Measurements from ENCODE around the gene SPECC1L.

Gene SPECC1L

DNA sequence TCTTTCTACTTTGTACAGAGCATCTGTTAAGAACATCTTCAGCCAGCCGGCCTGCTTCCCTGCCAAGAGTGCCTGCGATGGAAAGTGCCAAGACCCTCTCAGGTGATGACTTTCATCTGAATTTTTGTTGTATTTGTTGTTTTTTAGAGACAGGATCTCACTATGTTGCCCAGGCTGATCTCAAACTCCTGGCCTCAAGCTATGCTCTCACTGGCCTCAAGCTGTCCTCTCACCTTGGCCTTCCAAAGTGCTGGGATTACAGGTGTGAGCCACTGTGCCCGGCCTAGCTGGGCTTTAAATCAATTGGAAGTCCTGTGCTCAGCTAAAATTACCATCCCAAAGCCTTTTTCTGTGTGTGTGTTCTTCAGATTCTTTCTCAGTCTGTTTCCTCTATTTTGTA is 92.6 kb downstream of the SPECC1L start:
- no peak for DNase-seq

DNA sequence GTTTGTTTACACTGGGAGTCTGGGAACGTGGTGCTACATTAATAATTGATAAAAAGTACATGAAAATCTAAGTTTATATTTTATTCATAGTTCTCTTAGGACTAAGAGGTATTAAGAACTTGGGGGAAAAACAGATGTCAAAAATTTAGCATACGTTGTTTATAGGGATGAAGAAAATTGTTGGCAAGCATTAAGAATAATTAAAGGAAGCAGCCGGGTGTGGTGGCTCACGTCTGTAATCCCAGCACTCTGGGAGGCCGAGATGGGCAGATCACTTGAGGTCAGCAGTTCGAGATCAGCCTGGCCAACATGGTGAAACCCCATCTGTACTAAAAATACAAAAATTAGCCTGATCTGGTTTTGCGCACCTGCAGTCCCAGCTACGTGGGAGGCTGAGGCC is 96.1 kb downstream of the SPECC1L start:
- DNase-seq: no peak

DNA sequence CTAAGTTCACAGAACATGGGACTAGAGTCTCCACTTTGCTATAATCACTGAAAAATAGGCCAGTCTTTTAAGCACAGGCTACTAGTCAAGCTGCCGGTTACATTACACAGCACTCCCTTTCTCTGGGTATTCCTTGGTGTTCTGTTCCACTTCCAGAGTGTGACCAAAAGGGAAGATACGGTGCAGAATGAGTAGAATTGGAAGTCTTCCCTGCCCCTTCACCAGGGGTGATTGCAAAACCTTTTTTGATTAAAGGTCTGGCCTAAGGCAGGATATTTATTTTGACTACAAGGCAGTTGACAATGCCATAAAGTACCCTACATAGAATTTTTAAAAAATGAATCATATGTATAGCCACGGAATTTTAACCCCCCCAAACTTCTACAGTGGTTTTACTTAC is 97.2 kb downstream of the SPECC1L start:
- no peak for DNase-seq

DNA sequence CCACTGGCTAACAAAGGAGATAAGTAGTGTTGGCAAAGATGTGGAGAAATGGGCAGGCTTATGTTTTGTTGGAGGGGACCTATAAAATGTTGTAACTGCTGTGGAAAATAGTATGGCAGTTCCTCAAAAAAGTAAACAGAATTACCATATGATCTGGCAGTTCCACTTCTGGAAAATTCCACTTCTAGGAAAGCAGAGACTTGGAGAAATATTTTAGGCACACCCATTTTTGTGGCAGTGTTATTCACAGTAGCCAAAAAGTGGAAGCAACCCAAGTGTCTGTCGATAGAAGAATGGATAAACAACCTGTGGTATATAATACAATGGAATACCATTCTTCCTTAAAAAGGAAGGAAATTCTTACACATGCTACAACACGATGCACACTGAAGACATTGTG is 99.8 kb downstream of the SPECC1L start:
- no peak for DNase-seq

DNA sequence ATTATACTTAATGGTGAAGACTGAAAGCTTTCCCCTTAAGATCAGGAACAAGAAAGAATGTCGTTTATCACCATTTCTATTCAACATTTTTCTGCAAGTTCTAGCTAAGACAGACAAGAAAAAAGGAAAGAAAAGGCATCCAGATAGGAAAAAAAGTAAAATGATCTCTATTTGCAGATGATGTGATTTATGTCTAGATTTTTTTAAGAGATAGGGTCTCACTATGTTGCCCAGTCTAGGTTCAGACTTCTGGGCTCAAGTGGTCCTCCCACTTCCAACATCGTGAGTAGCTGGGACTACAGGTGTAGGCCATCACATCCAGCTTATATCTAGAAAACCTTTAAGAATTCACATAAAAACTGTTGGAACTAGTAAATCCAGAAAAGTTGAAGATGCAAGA is 105.4 kb downstream of the SPECC1L start:
- DNase-seq: no peak

DNA sequence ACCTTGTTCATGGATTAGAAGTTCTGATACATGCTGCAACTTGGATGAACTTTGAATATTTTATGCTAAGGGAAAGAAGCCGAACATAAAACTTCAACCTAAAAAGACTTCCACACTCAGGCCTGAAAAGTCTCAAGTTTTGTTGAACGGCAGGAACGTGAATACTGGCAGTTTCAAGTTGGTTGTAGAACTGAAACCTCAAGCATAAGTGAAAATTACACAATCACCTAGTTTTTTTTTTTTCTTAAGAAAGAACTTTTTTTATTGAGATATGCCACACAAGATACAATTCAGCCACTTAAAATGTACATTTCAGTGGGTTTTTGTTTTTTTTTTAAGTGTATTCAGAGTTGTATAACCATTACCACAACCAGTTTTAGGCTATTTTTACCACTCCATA is 106.0 kb downstream of the SPECC1L start:
- DNase-seq: no peak

DNA sequence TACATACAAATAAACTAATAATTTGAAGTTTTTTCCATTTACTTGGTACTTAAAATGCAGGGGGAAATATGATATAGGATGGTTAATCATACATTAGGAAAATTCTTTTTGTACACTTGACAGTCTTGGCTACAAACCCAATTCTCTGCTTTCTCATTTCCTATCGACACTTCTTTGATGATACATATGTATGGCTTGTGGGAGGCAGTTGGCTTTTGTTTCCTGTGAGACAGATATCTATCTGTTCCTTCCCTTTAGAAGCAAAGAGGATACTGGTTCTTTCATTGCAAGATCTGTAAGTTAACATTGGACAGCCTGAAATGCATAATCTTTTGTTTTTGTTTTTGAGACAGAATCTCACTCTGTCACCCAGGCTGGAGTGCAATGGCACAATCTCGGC is 108.9 kb downstream of the SPECC1L start:
- DNase-seq: no peak

DNA sequence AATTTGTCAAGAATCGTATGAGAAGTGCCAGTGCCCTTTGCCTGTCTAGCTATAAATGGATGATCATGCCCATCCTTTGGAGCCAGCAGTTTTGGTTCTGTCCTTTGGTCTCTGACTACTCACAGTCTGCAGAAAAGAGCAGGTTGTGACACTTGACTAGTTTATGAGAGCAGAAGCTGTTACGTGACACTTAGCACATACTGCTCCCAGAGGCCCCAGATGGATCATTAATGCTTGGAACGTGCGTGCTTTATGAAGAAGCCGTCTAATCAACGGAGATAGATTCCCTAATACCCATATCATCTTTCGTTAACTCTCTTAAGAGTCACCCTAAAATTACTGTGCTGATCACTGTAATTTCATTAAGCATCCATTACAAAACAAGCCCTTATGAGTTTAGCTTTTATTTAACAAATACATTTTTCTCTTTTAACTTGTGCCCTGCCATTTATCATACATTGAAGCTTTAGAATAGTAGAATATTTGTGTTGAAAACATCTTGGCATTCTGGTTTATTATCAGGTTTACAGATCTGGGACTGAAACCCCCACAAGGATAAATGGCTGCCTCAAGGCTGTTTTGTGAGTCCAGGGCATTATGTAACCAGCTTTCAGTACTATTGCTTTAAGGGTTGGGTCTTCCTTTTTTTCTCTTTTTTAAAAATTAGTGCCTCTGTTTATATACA is 109.7 kb downstream of the SPECC1L start:
- DNase-seq: no peak

DNA sequence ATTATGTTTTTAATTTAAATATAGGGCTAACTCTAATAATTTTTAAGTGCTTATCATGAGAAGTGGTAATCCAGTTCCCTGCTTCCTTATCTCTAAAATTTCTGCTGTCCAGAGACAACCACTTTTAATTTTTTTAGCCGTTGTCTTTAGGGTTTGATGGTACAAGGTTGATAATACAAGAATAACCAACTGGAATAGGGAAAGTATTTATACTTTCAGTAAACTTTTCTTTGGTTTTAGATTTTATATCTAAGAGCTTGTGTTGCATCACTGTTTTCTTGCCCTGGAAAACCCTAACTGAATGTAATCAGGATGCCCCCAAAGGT is 110.2 kb downstream of the SPECC1L start:
- DNase-seq: no peak

DNA sequence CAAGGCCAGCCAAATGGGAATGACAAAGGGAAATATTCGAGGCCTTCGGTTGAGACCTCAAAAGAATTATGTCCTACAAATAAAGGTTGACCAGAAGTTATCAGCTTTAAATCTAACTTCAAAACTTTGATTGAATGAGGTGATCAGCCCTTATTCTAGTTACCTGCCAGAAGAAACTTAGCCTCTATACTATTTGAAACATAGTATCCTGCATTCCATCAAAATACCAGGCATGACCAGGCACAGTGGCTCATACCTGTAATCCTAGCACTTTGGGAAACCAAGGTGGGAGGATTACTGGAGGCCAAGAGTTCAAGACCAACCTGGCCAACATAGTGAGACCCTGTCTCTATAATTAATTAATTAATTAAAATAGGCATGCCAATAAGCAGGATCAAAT is 112.4 kb downstream of the SPECC1L start:
- DNase-seq: no peak

DNA sequence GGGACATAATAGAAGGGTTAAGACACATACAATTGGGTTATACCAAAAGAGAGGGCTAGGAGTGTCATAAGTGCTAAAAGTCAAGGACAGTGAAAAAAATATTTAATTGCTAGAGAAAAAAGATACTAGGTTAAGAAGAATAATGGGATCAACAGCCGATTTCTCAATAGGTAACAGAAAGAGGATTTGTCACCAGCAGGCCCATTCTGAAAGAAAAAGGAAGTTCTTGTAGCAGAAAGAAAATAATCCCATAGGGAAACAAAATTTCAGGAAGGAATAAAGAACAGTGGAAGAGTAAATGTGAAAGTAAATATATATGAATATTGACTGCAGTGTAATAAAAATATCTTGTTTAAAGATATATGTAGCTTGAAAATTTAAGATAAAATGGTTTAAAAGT is 113.5 kb downstream of the SPECC1L start:
- DNase-seq: no peak

DNA sequence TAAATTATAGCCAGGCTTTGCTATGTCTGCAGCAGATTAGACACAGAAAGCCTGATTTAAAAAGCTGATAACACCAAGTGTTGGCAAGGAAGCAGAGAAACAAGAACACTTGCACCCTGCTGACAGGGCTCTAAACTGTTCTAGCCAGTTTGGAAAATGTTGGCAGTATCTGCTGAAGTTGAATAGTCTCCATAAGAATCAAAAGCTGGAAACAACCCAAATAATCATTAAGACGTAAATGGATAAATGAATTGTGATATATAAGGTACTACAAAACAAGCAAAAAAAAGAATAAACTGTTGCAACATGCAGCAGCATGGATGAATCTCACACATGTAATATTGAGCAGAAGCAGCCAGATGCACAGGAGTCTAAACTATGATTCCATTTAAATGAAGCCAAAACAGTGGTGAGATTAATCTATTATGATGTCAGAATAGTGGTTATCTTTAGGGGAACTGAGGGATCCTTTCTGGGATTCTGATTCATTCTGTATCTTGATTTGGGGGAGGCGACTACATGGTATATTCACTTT is 116.4 kb downstream of the SPECC1L start:
- no peak for DNase-seq

DNA sequence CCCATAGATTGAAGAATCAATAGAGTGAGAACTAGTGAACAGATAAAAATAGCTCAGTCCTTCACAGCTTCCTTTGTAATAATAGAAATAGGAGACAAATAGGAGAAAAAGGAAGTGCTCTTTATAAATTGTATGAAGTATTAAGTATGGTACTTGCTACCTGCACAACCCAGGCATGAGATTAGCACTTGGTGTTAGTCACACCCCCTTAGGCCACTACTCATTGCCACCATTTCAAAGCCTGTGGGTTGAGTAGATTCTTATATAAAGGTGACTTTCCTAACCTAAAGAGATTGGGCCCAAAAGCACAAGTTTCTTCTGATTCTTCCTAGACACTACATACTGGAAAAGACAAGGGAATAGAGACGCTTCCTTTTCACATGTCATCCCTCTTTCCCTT is 119.0 kb downstream of the SPECC1L start:
- DNase-seq: no peak

DNA sequence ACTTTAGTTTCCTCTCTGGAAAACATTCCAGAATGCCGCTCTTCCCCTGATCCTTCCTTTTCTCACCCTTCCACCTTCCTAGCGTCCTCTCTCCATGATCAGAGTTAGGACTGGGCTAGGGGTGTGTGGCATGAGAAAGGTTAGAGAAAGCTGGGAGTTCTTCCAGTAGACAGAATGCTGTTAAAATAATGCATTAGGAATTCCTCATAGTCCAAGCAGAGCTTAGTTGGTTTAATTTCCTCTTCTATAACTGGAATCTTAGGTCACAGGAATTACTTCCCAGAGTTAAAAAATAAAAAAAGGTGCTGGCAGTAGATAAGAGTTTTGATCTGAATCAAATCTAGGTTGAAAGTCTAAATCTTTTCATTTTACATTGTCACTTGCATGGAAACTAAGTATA is 119.5 kb downstream of the SPECC1L start:
- no peak for DNase-seq

DNA sequence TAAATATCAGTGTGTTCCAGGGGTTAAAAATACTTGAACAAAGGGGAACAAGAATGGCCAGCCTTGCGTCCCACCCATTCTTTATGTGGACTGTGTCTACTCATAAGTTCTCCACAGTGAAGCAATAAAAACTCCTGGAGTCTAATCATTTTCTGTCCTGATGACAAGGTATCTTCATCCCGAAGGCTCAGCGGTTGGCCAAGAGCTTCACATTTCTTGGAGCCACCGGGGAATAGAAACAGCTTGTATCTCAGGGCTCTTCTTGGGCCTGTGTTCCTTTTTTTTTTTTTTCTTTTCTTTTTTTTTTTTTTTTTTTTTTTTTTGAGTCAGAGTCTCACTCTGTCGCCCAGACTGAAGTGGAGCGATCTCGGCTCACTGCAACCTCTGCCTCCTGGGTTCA is 119.9 kb downstream of the SPECC1L start:
- no peak for DNase-seq

DNA sequence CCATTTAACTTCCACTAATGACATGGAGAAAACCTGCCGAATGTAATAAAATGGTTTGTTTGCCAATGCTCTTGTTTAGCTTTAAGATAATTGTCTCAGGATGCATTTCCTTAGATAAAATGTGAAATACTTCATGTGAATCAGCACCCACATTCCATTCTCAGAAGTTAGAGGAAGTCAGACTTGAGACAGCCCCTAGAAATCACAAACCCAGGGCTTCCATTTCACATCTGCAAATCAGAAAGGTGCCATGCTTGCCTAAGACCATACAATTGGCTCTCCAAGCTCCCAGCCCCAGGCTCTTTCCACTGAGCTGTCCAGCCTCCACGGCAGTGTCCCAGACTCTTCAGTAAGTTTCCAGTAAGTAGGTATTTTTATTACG is 121.2 kb downstream of the SPECC1L start:
- DNase-seq: no peak

DNA sequence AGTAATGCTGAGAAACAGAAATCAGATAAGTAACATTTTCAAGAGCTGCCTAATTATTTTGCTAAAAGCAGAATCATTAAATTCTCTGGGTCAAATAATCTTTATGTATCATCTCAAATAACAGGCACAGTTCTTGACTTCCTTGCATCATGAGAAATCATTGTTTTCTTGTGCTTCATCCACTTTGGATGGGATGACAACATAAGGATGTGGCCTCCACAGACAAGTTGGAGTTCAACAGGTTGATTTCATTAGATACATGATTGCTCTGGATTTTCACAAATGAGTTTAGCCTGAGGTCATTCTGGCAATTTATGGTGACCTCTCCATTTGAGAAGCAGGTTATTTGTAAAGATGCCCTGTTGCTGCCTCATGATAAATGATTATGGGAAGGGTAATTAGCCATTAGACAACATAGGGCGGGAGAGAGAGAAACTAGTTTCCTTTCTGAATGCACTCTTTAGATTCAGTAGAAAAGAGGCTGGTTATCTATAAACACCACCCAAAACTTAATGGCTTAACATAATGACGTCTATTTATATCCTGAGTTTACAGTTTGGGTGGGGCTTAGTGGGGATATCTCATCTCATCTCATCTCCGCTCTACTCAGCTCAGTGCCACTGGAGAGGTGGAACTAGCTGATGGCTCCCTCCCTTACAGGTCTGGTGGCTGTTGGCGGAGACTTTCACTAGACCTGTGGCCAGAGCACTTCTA is 121.7 kb downstream of the SPECC1L start:
- DNase-seq: no peak

DNA sequence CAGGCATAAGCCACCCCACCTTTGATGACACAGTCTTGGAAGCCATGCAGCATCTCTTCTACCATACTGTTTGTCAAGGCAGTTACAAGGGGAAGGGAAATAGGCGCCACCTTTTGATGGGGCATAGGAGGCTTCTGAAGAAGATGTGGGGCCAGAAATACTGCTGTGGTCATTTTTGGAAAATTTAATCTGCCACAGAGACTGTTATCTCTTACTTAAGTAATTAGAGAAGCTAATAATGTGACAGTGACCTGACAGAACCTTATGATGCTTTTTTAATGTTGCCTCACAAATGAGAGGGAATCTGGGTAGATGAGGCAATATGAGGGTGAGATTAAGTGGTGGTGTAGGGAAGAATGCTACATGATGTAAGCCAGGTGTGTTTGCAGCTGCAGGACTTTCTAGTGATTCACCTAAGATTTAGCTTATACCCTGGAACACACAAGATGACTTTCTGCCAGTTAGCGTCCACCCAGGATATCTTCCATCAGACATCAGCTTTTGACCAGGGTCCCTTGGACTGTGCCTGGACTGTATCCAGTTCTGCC is 122.5 kb downstream of the SPECC1L start:
- no peak for DNase-seq

DNA sequence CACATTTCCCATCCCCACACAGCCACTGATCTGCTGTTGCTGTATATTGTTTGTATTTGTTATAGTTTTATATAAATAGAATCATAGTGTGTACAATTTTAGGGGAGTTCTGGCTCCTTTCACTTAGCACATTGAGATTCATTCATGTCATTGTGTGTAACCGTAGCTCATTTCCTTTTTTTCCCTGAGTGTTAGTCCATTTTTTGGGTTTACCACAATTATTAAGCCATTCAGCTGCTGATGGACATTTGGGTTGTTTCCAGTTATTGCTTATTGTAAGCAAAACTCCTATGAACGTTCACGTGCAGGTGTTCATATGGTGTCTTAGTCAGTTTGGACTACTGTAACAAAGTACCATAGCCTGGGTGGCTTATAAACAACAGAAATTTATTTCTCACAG is 123.2 kb downstream of the SPECC1L start:
- no peak for DNase-seq

DNA sequence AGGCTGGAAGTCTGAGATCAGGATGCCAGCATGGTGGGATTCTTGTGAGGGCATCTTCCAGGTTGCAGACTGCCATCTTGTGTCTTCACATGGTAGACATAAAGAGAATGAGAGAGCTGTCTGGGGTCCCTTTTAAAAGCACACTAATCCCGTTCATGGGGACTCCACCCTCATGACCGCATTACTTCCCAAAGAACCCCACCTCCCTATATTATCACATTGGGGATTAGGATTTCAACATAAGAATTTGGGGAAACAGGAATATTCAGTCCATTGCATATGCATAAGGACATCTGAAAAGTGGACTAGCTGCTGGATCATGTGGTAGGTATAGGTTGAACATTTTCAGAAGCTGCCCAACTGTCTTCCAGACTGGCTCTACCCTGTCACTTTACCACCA is 123.6 kb downstream of the SPECC1L start:
- DNase-seq: no peak

DNA sequence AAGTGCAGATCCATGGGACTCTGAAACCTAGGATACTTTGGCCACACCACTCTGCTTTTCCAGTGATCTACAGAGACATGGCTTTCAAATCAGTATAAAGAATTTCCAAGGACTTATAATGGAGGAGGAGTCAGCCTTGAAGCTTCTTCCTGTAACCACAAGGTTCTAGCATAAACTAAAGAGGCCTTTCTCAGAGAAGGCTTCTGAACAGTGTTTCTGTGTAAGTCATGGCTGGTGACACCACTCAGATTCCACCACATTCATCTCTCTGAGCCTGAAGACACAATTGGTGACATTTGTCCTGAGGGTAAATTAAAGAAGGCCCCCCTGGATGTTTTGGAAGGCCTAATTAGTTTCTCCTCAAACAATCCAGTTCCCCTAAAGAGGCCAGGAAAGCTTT is 127.8 kb downstream of the SPECC1L start:
- no peak for DNase-seq

DNA sequence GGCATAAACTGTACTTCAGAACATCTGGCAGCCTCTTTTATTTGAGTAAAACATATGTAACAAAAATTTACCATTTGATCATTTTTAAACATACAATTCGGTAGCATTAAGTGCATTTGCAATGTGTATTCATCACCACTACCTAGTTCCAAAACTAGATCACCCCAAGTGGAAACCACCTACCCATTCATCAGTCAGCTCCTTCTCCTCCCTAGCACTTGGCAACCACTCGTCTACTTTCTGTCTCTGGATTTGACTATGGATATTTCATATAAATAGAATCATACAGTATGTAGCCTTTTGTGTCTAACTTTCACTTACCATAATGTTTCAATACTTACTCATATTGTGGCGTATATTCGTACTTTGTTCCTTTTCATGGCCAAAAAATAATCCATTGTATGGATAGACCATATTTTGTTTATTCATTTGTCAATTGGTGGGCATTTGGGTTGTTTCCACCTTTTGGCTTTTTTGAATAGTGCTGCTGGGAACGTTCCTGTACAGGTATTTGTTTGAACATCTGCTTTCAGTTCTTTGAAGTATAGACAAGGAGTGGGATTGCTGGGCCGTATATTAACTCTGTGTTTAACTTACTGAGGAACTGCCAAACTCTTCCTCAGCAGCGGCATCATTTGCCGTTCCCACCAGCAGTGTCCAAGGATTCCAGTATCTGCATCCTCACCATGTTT is 129.5 kb downstream of the SPECC1L start:
- no peak for DNase-seq

DNA sequence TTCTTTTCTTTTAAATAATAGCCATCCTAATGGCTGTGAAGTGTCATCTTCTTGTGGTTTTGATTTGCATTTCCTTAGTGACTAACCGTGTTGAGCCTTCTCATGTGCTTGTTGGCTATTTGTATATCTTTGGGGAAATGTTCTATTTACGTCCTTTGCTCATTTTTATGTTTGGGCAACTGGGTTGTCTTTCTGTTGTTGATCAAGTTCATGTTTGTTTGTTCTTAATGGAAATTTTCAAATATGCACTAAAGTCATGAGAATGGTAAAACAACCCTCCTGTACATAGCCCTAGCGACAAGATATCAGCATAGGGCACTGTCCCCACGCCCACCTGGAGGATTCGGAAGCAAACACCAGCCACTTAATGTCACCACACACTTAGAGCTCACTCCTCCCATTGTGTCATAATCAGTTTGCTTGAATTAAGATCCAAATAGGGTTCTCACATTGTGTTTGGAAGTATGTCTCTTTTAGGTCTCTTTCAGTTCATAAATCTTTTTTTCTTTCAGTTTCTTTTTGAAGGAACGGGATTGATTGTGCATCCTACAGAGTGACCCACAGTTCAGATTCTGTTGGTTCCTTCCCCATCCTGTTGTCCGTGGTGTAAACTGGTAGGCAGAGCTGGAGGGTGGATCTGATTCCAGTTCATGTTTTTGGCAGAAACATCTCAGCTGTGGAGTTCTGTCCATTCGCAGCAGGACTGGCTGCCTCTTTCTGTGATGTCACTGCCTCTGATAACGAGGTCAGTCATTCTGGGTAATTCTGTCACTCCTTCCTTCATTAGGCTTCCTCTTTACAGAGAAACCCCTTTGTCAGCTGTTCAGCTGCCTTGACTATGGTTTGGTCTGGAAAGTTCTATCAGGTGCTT is 130.3 kb downstream of the SPECC1L start:
- no peak for DNase-seq
